ENCODE results near the gene FANK1. TPM values are rescaled to one million over a fixed set of nuclear protein-coding genes. Genes with fewer than 3 reads are reported as not detected.

The FANK1 gene
- total and polyA plus RNA-seq, 2 experiments from 2014 or later: 11.5 to 19.2 TPM

DNA sequence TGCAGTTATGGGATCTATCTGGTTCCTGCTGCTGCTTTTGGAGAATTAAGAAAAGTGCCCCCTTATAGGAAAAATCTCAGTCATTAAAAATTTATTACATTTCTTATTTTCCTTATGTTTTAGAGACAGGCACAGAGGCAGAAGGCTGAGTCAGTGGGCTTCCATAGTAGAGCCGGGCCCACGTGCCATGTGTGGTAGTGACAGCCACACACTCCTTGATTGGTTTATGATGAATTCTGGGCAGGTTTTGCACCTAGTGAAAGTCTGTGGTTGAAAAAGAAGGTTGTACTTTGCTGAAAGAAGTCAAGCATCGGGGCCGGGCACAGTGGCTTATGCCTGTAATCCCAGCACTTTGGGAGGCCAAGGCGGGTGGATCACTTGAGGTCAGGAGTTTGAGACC is 109.9 kb downstream of the FANK1 start:
- Histone ChIP-seq H3K36me3 (no peaks in the 10 kb centered on the region), H3K27ac (no peak overlapping the region), H3K4me1 (ENCODE audit: low read depth) (no peaks in the 10 kb centered on the region), H3K4me3 (no peak overlapping the region), H3K9me3 (ENCODE audit: low read depth) (no peaks in the 10 kb centered on the region), H3K27me3 (no peaks in the 10 kb centered on the region)
- no peak for DNase-seq (ENCODE audit: low read depth in 1 of 2, low spot score in 1 of 2)
- TF ChIP-seq, protein P1, sequence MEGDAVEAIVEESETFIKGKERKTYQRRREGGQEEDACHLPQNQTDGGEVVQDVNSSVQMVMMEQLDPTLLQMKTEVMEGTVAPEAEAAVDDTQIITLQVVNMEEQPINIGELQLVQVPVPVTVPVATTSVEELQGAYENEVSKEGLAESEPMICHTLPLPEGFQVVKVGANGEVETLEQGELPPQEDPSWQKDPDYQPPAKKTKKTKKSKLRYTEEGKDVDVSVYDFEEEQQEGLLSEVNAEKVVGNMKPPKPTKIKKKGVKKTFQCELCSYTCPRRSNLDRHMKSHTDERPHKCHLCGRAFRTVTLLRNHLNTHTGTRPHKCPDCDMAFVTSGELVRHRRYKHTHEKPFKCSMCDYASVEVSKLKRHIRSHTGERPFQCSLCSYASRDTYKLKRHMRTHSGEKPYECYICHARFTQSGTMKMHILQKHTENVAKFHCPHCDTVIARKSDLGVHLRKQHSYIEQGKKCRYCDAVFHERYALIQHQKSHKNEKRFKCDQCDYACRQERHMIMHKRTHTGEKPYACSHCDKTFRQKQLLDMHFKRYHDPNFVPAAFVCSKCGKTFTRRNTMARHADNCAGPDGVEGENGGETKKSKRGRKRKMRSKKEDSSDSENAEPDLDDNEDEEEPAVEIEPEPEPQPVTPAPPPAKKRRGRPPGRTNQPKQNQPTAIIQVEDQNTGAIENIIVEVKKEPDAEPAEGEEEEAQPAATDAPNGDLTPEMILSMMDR (IDR thresholded peaks at IDR 0.05; ENCODE audit: low read depth, low read length): no peak

GRCh38 chr10:126006906-126007305 is 110.5 kb downstream of the FANK1 start:
- TF ChIP-seq, protein P1 (IDR thresholded peaks at IDR 0.05; ENCODE audit: low read depth, low read length): no peak
- no peaks in the 10 kb centered on the region for H3K4me1 ChIP-seq (ENCODE audit: low read depth)
- no peak overlapping the region for H3K4me3 ChIP-seq
- no peaks in the 10 kb centered on the region for H3K27me3 ChIP-seq
- no peak overlapping the region for H3K27ac ChIP-seq
- H3K36me3 ChIP-seq: no peaks in the 10 kb centered on the region
- no peaks in the 10 kb centered on the region for H3K9me3 ChIP-seq (ENCODE audit: low read depth)
- no peak for DNase-seq (ENCODE audit: low read depth in 1 of 2, low spot score in 1 of 2)

GRCh38 chr10:126009650-126010049 is 113.3 kb downstream of the FANK1 start:
- H3K27me3 ChIP-seq: no peaks in the 10 kb centered on the region

GRCh38 chr10:126011995-126012394 is 115.6 kb downstream of the FANK1 start:
- no peak for DNase-seq (ENCODE audit: low read depth in 1 of 2, low spot score in 1 of 2)
- H3K27me3 ChIP-seq: no peaks in the 10 kb centered on the region
- H3K4me1 ChIP-seq (ENCODE audit: low read depth): no peaks in the 10 kb centered on the region
- H3K9me3 ChIP-seq (ENCODE audit: low read depth): no peaks in the 10 kb centered on the region
- no peak overlapping the region for H3K27ac ChIP-seq
- H3K36me3 ChIP-seq: no peaks in the 10 kb centered on the region
- TF ChIP-seq, protein P1 (IDR thresholded peaks at IDR 0.05; ENCODE audit: low read depth, low read length): no peak
- H3K4me3 ChIP-seq: no peak overlapping the region

More at GRCh38 chr10:126009650-126010049, 113.3 kb downstream of the FANK1 start:
- DNase-seq (ENCODE audit: low read depth in 1 of 2, low spot score in 1 of 2): no peak
- H3K9me3 ChIP-seq (ENCODE audit: low read depth): no peaks in the 10 kb centered on the region
- TF ChIP-seq, protein P1 (IDR thresholded peaks at IDR 0.05; ENCODE audit: low read depth, low read length): no peak
- no peak overlapping the region for H3K27ac ChIP-seq
- H3K4me3 ChIP-seq: no peak overlapping the region
- no peaks in the 10 kb centered on the region for H3K36me3 ChIP-seq
- no peaks in the 10 kb centered on the region for H3K4me1 ChIP-seq (ENCODE audit: low read depth)

DNA sequence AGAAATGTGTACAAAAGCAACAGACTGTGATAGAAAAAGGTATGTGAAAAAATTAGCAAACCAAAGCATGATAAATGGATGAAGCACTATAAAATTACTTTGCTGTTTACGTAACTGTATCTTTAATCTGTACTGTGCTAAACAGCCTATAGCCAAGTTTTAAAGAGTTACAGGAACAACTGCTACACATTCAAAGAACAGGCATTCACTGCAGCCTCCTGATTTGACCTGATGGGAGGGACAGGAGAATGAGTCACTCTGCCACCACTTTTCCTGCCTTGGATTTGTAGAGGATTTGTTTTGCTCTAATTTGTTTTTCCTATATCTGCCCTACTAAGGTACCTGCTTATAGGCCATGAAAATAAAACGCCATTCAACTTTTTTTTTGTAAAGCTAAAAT is 116.1 kb downstream of the FANK1 start:
- no peaks in the 10 kb centered on the region for H3K9me3 ChIP-seq (ENCODE audit: low read depth)

More for the DNA sequence above, 116.1 kb downstream of the FANK1 start:
- DNase-seq (ENCODE audit: low read depth in 1 of 2, low spot score in 1 of 2): peak in 1 of 2 donors; percentile 19
- H3K36me3 ChIP-seq: no peaks in the 10 kb centered on the region
- no peak overlapping the region for H3K27ac ChIP-seq
- TF ChIP-seq, protein P1 (IDR thresholded peaks at IDR 0.05; ENCODE audit: low read depth, low read length): no peak
- no peaks in the 10 kb centered on the region for H3K4me1 ChIP-seq (ENCODE audit: low read depth)
- no peak overlapping the region for H3K4me3 ChIP-seq
- H3K27me3 ChIP-seq: no peaks in the 10 kb centered on the region

All from cardiac muscle cell (in vitro differentiated cells and primary cell).